ENCODE measurements around the gene EBLN2. TPM values are rescaled to one million over a fixed set of nuclear protein-coding genes. Genes with fewer than 3 reads are reported as not detected.

EBLN2 gene
- total RNA-seq, 1 donor from 2014 or later: 8.8 TPM

GRCh38 chr3:73096169-73096568, 34.7 kb downstream of the EBLN2 start:
- no peak overlapping the region for H3K27ac Mint-ChIP-seq
- H3K27me3 Mint-ChIP-seq (ENCODE audit: low read depth): peaks cover 5% of the 10 kb centered on the region
- no peak overlapping the region for H3K4me3 Mint-ChIP-seq (ENCODE audit: low read depth)
- intact Hi-C loops (cut with micrococcal nuclease): no loop called here
- H3K36me3 Mint-ChIP-seq (ENCODE audit: low read depth): no peaks in the 10 kb centered on the region
- H3K4me1 Mint-ChIP-seq (ENCODE audit: low read depth): peaks cover 7% of the 10 kb centered on the region
- no peaks in the 10 kb centered on the region for H3K9me3 Mint-ChIP-seq
- no peak for DNase-seq (ENCODE audit: low spot score)

GRCh38 chr3:73098026-73098425, 36.6 kb downstream of the EBLN2 start:
- H3K27ac Mint-ChIP-seq: no peak overlapping the region
- intact Hi-C loops (cut with micrococcal nuclease): no loop called here
- H3K9me3 Mint-ChIP-seq: no peaks in the 10 kb centered on the region
- H3K27me3 Mint-ChIP-seq (ENCODE audit: low read depth): peaks cover 5% of the 10 kb centered on the region
- peaks cover 7% of the 10 kb centered on the region for H3K4me1 Mint-ChIP-seq (ENCODE audit: low read depth)
- H3K4me3 Mint-ChIP-seq (ENCODE audit: low read depth): no peak overlapping the region
- DNase-seq (ENCODE audit: low spot score): no peak
- no peaks in the 10 kb centered on the region for H3K36me3 Mint-ChIP-seq (ENCODE audit: low read depth)

- Mint-ChIP-seq H3K27me3 (ENCODE audit: low read depth) (peaks cover 5% of the 10 kb centered on the region), H3K27ac (no peak overlapping the region), H3K4me1 (ENCODE audit: low read depth) (peaks cover 7% of the 10 kb centered on the region), H3K36me3 (ENCODE audit: low read depth) (no peaks in the 10 kb centered on the region), H3K9me3 (no peaks in the 10 kb centered on the region), H3K4me3 (ENCODE audit: low read depth) (no peak overlapping the region)
- no peak for DNase-seq (ENCODE audit: low spot score)
- intact Hi-C loops (cut with micrococcal nuclease): no loop called here
Measured at GRCh38 chr3:73098873-73099272, 37.4 kb downstream of the EBLN2 start.

- peak; percentile 51 for DNase-seq (ENCODE audit: low spot score)
- H3K4me1 Mint-ChIP-seq (ENCODE audit: low read depth): no peaks in the 10 kb centered on the region
- H3K27me3 Mint-ChIP-seq (ENCODE audit: low read depth): peaks cover 2% of the 10 kb centered on the region
- H3K9me3 Mint-ChIP-seq: no peaks in the 10 kb centered on the region
- intact Hi-C loops (cut with micrococcal nuclease): loop anchor here (1.0 to 2.0 kb wide), 2 partner anchors 332 to 401 kb away; no protein-coding TSS in a partner anchor
- no peak overlapping the region for H3K27ac Mint-ChIP-seq
- H3K4me3 Mint-ChIP-seq (ENCODE audit: low read depth): no peak overlapping the region
- H3K36me3 Mint-ChIP-seq (ENCODE audit: low read depth): no peaks in the 10 kb centered on the region
Measured at GRCh38 chr3:73100741-73101559, 39.5 kb downstream of the EBLN2 start.

- no peaks in the 10 kb centered on the region for H3K36me3 Mint-ChIP-seq (ENCODE audit: low read depth)
- H3K27me3 Mint-ChIP-seq (ENCODE audit: low read depth): peaks cover 2% of the 10 kb centered on the region
- H3K27ac Mint-ChIP-seq: no peak overlapping the region
- no peak for DNase-seq (ENCODE audit: low spot score)
- H3K9me3 Mint-ChIP-seq: no peaks in the 10 kb centered on the region
- no peak overlapping the region for H3K4me3 Mint-ChIP-seq (ENCODE audit: low read depth)
- no peaks in the 10 kb centered on the region for H3K4me1 Mint-ChIP-seq (ENCODE audit: low read depth)
- intact Hi-C loops (cut with micrococcal nuclease): loop anchor here (1.0 to 2.0 kb wide), 2 partner anchors 331 to 400 kb away; no protein-coding TSS in a partner anchor
Measured at GRCh38 chr3:73101881-73102280, 40.4 kb downstream of the EBLN2 start.

- Mint-ChIP-seq H3K27ac (no peak overlapping the region), H3K4me1 (ENCODE audit: low read depth) (no peaks in the 10 kb centered on the region), H3K27me3 (ENCODE audit: low read depth) (no peaks in the 10 kb centered on the region), H3K36me3 (ENCODE audit: low read depth) (no peaks in the 10 kb centered on the region), H3K4me3 (ENCODE audit: low read depth) (no peak overlapping the region), H3K9me3 (no peaks in the 10 kb centered on the region)
- intact Hi-C loops (cut with micrococcal nuclease): no loop called here
- DNase-seq (ENCODE audit: low spot score): no peak
Measured at GRCh38 chr3:73107215-73107614, 45.8 kb downstream of the EBLN2 start.

- H3K4me3 Mint-ChIP-seq (ENCODE audit: low read depth): no peak overlapping the region
Measured at GRCh38 chr3:73107676-73108187, 46.3 kb downstream of the EBLN2 start.

GRCh38 chr3:73108750-73109149, 47.3 kb downstream of the EBLN2 start:
- Mint-ChIP-seq H3K27me3 (ENCODE audit: low read depth) (no peaks in the 10 kb centered on the region), H3K4me1 (ENCODE audit: low read depth) (no peaks in the 10 kb centered on the region), H3K36me3 (ENCODE audit: low read depth) (no peaks in the 10 kb centered on the region), H3K9me3 (no peaks in the 10 kb centered on the region), H3K27ac (no peak overlapping the region), H3K4me3 (ENCODE audit: low read depth) (no peak overlapping the region)
- intact Hi-C loops (cut with micrococcal nuclease): no loop called here
- no peak for DNase-seq (ENCODE audit: low spot score)

More at GRCh38 chr3:73107676-73108187, 46.3 kb downstream of the EBLN2 start:
- no peaks in the 10 kb centered on the region for H3K4me1 Mint-ChIP-seq (ENCODE audit: low read depth)
- no peak for DNase-seq (ENCODE audit: low spot score)
- H3K27ac Mint-ChIP-seq: no peak overlapping the region
- no peaks in the 10 kb centered on the region for H3K36me3 Mint-ChIP-seq (ENCODE audit: low read depth)
- intact Hi-C loops (cut with micrococcal nuclease): no loop called here
- H3K9me3 Mint-ChIP-seq: no peaks in the 10 kb centered on the region
- no peaks in the 10 kb centered on the region for H3K27me3 Mint-ChIP-seq (ENCODE audit: low read depth)

GRCh38 chr3:73110530-73110929, 49.1 kb downstream of the EBLN2 start:
- Mint-ChIP-seq H3K4me3 (ENCODE audit: low read depth) (no peak overlapping the region), H3K27ac (no peak overlapping the region), H3K4me1 (ENCODE audit: low read depth) (no peaks in the 10 kb centered on the region), H3K27me3 (ENCODE audit: low read depth) (no peaks in the 10 kb centered on the region), H3K36me3 (ENCODE audit: low read depth) (no peaks in the 10 kb centered on the region), H3K9me3 (no peaks in the 10 kb centered on the region)
- DNase-seq (ENCODE audit: low spot score): no peak
- intact Hi-C loops (cut with micrococcal nuclease): no loop called here

Other genes with a start within 250 kb of the EBLN2 start
- gene SHQ1, start 213.2 kb upstream of the EBLN2 start, total RNA-seq: 29.0 and 31.2 TPM in 2 replicates
- gene GXYLT2, start 173.6 kb upstream of the EBLN2 start, total RNA-seq: 0.05 TPM in 1 of 2 replicates, not detected in the other
- gene PPP4R2, start 64.8 kb upstream of the EBLN2 start, total RNA-seq: 105 and 111 TPM in 2 replicates